IPS-20b (cell line): Measurements from ENCODE around the gene SGMS1.

Source experiments
- H3K27ac ChIP-seq: one replicate; pipeline ENCODE4 v1.5.1; 2013; ENCODE audit warnings: low read length
- H3K27me3 ChIP-seq: 2 replicates; pipeline ENCODE4 v1.6.1; 2013; ENCODE audit warnings: mild to moderate bottlenecking, low read length, inconsistent platforms; ENCODE audit not compliant: insufficient read depth
- H3K36me3 ChIP-seq: 2 replicates; pipeline ENCODE4 v1.6.1; 2013; ENCODE audit warnings: low read depth, mild to moderate bottlenecking, inconsistent platforms, low read length, moderate library complexity; ENCODE audit not compliant: insufficient read depth
- H3K4me1 ChIP-seq: 2 replicates; pipeline ENCODE4 v1.6.1; 2013; ENCODE audit warnings: mild to moderate bottlenecking, control low read depth, inconsistent platforms, low read length, moderate library complexity; ENCODE audit not compliant: insufficient read depth
- H3K4me3 ChIP-seq: 2 replicates; pipeline ENCODE4 v1.5.1; 2013; ENCODE audit warnings: mild to moderate bottlenecking, low read length, inconsistent platforms
- H3K9ac ChIP-seq: 2 replicates; pipeline ENCODE4 v1.6.1; 2013; ENCODE audit warnings: low read depth, mild to moderate bottlenecking, inconsistent platforms, low read length, moderate library complexity
- H3K9me3 ChIP-seq: 2 replicates; pipeline ENCODE4 v1.6.1; 2013; ENCODE audit warnings: mild to moderate bottlenecking, low read depth, low read length, inconsistent platforms; ENCODE audit not compliant: insufficient read depth

The SGMS1 gene

GRCh38 chr10:50335397-50335796 is 288.4 kb downstream of the SGMS1 start:
- no peaks in the 10 kb centered on the region for H3K27me3 ChIP-seq

GRCh38 chr10:50334273-50334672 is 289.5 kb downstream of the SGMS1 start:
- H3K27me3 ChIP-seq: no peaks in the 10 kb centered on the region
- H3K9me3 ChIP-seq: no peaks in the 10 kb centered on the region
- no peaks in the 10 kb centered on the region for H3K36me3 ChIP-seq
- no peak overlapping the region for H3K4me3 ChIP-seq
- no peak overlapping the region for H3K9ac ChIP-seq
- H3K4me1 ChIP-seq: no peaks in the 10 kb centered on the region
- no peak overlapping the region for H3K27ac ChIP-seq

More at GRCh38 chr10:50335397-50335796, 288.4 kb downstream of the SGMS1 start:
- Histone ChIP-seq H3K36me3 (peaks cover 4% of the 10 kb centered on the region; the same call in 1 of the 2 replicates), H3K4me3 (no peak overlapping the region), H3K4me1 (no peaks in the 10 kb centered on the region), H3K9ac (no peak overlapping the region), H3K9me3 (no peaks in the 10 kb centered on the region), H3K27ac (no peak overlapping the region)

- Histone ChIP-seq H3K9me3 (no peaks in the 10 kb centered on the region), H3K27ac (no peak overlapping the region), H3K27me3 (no peaks in the 10 kb centered on the region), H3K4me1 (no peaks in the 10 kb centered on the region), H3K9ac (no peak overlapping the region), H3K36me3 (no peaks in the 10 kb centered on the region), H3K4me3 (no peak overlapping the region)
These were observed 289.9 kb downstream of the SGMS1 start for GRCh38 chr10:50333872-50334271.

- no peaks in the 10 kb centered on the region; the same call in 1 of the 2 replicates for H3K4me1 ChIP-seq
These were observed 291.5 kb downstream of the SGMS1 start for GRCh38 chr10:50332108-50332842.

GRCh38 chr10:50331486-50331885 is 292.3 kb downstream of the SGMS1 start:
- Histone ChIP-seq H3K36me3 (no peaks in the 10 kb centered on the region), H3K27me3 (no peaks in the 10 kb centered on the region), H3K9ac (no peak overlapping the region), H3K9me3 (no peaks in the 10 kb centered on the region), H3K4me1 (peaks cover 6% of the 10 kb centered on the region), H3K27ac (no peak overlapping the region), H3K4me3 (no peak overlapping the region)

More at GRCh38 chr10:50332108-50332842, 291.5 kb downstream of the SGMS1 start:
- Histone ChIP-seq H3K9me3 (no peaks in the 10 kb centered on the region), H3K36me3 (no peaks in the 10 kb centered on the region), H3K9ac (no peak overlapping the region), H3K4me3 (no peak overlapping the region), H3K27ac (no peak overlapping the region), H3K27me3 (no peaks in the 10 kb centered on the region)

GRCh38 chr10:50326757-50327701 is 296.7 kb downstream of the SGMS1 start:
- H3K27ac ChIP-seq: no peak overlapping the region
- H3K4me3 ChIP-seq: no peak overlapping the region
- no peak overlapping the region for H3K9ac ChIP-seq
- H3K36me3 ChIP-seq: no peaks in the 10 kb centered on the region
- H3K9me3 ChIP-seq: no peaks in the 10 kb centered on the region
- no peaks in the 10 kb centered on the region for H3K27me3 ChIP-seq
- peaks cover 20% of the 10 kb centered on the region for H3K4me1 ChIP-seq

GRCh38 chr10:50326172-50326555 is 297.6 kb downstream of the SGMS1 start:
- Histone ChIP-seq H3K27ac (no peak overlapping the region), H3K36me3 (no peaks in the 10 kb centered on the region), H3K9me3 (no peaks in the 10 kb centered on the region), H3K9ac (no peak overlapping the region), H3K4me1 (peaks cover 20% of the 10 kb centered on the region), H3K27me3 (no peaks in the 10 kb centered on the region), H3K4me3 (no peak overlapping the region)

GRCh38 chr10:50325449-50326171 is 298.1 kb downstream of the SGMS1 start:
- Histone ChIP-seq H3K9me3 (no peaks in the 10 kb centered on the region), H3K27me3 (no peaks in the 10 kb centered on the region), H3K4me3 (peak overlapping the region; percentile 39), H3K36me3 (no peaks in the 10 kb centered on the region), H3K9ac (peak overlapping the region; percentile 32; the same call in 1 of the 2 replicates), H3K27ac (peak overlapping the region; percentile 8), H3K4me1 (peaks cover 20% of the 10 kb centered on the region)

GRCh38 chr10:50324680-50325393 is 298.9 kb downstream of the SGMS1 start:
- Histone ChIP-seq H3K36me3 (no peaks in the 10 kb centered on the region), H3K27ac (no peak overlapping the region), H3K9me3 (no peaks in the 10 kb centered on the region), H3K9ac (no peak overlapping the region), H3K4me1 (peaks cover 20% of the 10 kb centered on the region), H3K27me3 (no peaks in the 10 kb centered on the region), H3K4me3 (no peak overlapping the region)

- peaks cover 20% of the 10 kb centered on the region for H3K4me1 ChIP-seq
- no peak overlapping the region for H3K27ac ChIP-seq
- H3K4me3 ChIP-seq: no peak overlapping the region
These were observed 299.7 kb downstream of the SGMS1 start for GRCh38 chr10:50324046-50324445.

GRCh38 chr10:50322077-50322476 is 301.7 kb downstream of the SGMS1 start:
- H3K4me1 ChIP-seq: peaks cover 20% of the 10 kb centered on the region
- H3K4me3 ChIP-seq: no peak overlapping the region
- H3K36me3 ChIP-seq: no peaks in the 10 kb centered on the region
- H3K9me3 ChIP-seq: no peaks in the 10 kb centered on the region
- no peaks in the 10 kb centered on the region for H3K27me3 ChIP-seq
- H3K27ac ChIP-seq: no peak overlapping the region
- H3K9ac ChIP-seq: no peak overlapping the region

More at GRCh38 chr10:50324046-50324445, 299.7 kb downstream of the SGMS1 start:
- Histone ChIP-seq H3K9me3 (no peaks in the 10 kb centered on the region), H3K36me3 (no peaks in the 10 kb centered on the region), H3K27me3 (no peaks in the 10 kb centered on the region), H3K9ac (no peak overlapping the region)
